CD4-positive, alpha-beta T cell treated with Interleukin-10 for 1 hour (primary cell): ENCODE results near the gene SPINDOC.
"Not testable (repeated sequence)": the region's sequence is repeated elsewhere in the genome, so short reads cannot be mapped to it uniquely, and the experiment has no call there.

Experiments
- DNase-seq: peaks from one replicate; pipeline ENCODE4 v3.0.0-alpha.2; 2020

SPINDOC gene, protein sequence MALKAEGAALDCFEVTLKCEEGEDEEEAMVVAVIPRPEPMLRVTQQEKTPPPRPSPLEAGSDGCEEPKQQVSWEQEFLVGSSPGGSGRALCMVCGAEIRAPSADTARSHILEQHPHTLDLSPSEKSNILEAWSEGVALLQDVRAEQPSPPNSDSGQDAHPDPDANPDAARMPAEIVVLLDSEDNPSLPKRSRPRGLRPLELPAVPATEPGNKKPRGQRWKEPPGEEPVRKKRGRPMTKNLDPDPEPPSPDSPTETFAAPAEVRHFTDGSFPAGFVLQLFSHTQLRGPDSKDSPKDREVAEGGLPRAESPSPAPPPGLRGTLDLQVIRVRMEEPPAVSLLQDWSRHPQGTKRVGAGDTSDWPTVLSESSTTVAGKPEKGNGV

DNA sequence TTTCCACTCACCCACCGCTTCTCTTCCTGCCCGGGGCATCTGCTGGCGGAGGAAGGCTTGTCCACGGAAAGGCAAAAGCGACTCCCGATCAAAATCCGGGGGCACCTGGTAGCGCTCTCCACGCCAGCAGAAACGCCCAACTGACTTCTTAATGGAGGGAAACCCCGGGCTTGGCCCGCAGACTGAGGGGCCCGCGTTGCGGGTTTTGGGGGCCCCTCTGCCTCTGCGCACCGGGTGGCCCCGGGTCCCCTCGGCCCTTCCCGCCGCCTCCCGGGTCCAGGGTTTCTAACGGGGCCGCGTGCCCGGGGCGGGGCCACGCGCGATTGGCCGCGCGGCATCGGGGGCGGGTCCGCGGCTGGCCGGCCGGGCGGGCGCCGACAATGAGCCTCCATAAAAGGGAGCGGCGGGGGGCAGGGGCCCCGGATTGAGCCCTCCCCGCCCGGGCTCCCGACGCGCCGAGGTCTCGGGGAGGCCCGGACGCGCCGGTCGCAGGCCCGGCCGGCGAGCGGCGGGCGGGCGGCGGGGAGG lies at the start of gene SPINDOC:
Gene SPINDOC, plus strand, starts transcription at position 422 of the 528 bp plus-strand sequence. CDS start 231 bp downstream, outside the sequence.
- peak; percentile 79 for DNase-seq

DNA sequence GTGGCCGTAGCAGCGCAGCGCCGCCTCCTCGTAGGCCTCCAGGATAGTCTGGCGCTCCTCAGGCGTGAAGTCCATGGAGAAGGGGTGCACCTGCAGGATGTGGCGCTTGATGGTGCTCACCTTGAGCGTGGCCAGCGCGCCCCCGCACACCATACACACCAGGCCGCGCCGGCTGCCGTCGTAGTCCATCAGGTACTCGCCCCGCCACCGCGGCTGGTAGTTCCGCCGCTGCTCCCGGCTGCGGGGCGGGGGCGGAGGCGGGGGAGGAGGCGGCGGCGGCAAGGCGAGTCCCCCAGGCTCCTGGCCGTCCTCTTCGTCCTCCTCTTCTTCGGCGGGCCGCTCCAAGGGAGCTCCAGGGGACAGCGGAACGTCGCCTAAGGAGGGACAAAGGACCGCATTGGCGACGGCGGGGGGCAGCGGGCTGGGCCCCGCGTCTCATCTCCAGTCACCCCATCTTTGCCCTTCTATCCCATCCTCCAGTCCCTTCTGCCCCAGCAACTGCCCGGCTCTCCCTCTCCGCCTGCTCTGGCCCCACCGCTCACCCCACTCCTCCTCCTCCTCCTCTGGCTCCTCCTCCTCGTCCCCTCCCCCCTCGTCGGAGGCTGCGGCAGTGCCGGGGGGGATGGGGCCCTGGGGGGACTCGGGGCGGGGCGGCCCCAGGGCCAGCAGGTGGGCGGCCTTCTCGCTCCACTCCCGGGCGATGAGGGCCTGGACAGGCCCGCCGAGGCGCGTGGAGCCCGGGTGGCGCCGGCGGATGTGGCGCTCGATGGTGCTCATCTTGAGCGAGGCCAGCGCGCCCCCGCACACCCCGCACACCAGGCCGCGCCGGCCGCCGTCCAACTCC lies 49.5 kb upstream of the SPINDOC start:
- DNase-seq = no peak

DNA sequence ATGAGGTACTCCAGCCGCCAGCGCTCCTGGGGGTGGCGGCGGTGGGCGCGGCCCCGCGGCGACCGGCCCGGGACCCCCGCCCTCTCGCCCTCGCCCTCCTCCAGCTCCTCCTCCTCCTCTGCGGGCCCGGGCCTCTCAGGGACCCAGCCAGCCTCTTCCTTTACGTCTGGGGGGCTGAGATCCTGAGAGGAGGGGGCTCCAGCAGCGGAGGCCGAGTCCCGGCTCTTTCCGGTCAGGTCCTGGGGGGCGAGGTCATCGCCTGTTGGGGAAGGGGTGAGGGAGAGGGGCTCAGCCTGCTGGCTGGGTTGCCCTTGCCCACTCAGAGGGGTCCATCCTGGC lies 48.9 kb upstream of the SPINDOC start:
- DNase-seq = no peak

DNA sequence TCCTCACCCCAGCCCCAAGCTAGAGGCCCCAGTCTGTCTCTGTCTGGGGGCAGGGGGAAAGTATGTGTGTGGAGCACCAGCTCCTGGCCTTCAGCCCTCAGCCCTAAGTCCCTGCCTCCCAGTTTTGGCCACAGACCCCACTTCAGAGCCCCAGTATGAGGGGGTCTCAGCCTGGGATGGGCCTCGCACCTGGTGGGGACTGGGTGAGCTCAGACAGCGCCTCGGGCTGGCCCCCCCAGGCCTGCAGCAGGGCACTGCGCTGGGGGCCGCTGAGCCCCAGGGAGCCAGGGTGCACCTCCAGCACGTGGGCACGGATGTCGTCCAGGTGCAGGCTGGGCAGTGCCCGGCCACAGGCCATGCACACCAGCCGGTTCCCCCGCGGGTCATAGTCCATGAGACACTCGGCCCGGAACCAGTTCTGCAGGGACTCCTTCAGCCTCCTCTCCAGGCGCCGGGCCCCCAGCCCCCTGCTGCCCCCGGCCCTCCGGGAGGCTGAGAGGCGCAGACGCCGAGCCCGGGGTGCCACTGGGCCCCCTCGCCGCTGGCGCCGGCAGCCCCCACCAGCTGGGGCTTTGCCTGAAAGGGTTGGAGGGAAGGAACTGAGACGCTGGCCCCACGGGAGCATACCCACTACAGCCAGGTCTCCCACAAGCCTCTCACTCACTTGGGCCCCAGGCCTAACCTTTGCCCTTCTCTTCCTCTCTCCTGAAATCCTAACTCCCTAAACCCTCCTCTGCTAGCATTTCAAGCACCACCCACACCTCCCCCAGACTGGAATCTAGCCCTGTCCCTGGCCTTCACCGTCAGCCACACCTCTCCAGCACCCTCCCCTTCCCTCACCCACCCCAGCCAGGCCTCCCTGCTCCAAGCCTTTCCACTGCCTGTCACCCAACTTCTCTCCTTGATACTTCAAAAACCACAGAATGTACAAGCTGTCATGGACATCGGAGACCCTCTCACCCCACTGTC lies 48.3 kb upstream of the SPINDOC start:
- no peak for DNase-seq

DNA sequence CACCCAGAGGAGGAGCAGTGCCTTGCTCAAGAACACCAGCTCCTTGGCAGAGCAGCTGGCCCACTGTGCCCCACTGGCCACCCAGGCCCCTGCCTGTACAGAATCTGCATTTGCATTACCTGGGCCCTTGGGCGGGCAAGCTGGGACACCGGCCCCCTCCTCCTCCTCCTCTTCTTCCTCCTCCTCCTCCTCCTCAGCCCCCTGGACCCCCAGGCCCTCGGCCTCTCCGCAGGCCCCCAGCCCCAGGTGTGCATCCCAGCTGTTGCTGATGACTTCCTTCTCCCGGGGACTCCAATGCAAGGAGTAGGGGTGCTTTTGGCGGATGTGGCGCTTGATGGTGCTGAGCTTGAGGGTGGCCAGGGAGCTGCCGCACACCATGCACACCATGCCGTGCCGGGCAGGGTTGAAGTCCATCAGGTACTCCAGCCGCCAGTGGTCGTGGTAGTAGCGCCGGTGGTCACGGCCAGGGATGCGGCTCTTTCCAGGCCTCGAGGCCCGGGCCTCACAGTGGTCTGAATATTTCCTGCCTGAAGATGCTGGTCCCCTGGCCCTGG lies 47.5 kb upstream of the SPINDOC start:
- no peak for DNase-seq

DNA sequence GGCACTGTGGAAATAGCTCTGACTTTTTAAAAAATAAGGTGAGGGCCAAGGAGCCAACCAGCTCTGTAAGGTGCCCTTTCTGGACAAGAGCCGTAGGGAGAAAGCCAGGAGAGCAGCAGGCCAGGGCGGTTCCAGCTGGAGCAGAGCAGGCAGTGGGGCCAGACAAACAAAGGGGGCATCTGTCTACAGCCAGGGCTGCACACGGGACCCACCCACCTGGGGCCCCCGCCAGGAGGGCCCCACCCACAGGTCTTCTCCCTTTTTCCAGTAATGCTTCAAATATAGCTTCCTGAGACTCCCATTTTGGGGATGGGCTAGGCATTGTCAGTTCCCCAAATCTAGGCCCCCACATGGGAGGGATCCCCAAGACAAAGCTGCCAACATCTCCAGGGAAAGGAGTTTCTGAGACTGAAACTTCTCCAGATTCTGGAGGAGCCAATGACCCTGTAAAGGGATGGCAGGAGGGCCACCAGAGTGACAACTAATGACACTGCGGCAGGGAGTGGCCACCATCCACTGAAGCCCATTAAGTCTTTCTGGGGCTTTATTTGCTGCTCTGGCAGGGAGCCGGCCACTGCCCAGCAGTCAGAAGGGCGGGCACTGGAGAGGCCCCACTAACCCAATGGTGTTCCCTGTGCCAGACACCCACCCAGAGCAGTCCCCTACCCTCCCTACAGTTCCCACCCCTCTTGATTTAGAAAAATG lies 46.6 kb upstream of the SPINDOC start:
- no peak for DNase-seq

DNA sequence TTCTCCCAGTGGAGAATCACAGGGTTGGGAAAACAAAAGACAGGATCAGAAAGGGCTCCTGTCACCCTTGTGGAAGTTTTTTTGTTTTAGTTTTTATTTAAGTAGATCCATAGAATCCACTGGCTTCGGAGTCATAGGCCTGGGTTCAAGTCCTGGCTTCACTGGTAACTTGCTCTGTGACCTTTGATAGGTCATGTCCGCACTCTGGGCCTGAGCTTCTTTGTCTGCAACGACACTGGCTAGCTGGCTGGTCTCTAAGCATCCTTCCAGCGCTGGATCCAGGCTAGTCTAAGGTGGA lies 46.0 kb upstream of the SPINDOC start:
- no peak for DNase-seq

DNA sequence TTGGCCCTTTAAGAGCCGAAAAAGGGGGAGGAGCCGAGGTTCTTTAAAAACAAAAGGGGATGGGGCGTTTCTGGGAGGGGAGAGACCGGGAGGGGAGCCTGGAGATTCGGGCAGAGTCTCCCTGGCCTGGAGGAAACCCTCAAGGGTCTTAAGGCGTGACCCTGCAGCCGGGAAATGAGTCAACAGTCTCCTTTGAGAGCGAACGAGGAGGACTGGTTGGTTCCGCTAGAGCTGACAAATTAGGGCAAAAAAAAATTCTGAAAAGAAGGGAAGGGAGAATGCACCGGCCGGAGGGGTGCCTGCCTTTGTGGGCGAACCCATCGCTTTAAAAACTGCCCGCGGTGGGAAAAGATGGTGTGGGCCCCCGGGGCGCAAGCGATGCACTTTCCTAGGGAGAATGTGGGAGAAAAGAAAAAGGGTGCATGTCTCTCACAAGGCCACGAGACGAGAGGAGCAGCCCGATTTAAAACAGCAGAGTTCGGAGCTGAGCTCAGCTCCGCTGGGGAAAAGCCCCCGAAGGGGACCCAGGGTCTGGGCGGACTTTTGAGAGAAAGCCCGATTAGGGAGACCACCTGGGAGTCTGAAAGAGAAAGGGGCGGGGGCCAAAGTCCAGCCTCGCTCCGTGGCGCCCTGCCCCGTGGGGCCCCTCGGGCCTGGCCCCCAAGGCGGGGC lies 45.6 kb upstream of the SPINDOC start:
- peak; percentile 55 for DNase-seq

DNA sequence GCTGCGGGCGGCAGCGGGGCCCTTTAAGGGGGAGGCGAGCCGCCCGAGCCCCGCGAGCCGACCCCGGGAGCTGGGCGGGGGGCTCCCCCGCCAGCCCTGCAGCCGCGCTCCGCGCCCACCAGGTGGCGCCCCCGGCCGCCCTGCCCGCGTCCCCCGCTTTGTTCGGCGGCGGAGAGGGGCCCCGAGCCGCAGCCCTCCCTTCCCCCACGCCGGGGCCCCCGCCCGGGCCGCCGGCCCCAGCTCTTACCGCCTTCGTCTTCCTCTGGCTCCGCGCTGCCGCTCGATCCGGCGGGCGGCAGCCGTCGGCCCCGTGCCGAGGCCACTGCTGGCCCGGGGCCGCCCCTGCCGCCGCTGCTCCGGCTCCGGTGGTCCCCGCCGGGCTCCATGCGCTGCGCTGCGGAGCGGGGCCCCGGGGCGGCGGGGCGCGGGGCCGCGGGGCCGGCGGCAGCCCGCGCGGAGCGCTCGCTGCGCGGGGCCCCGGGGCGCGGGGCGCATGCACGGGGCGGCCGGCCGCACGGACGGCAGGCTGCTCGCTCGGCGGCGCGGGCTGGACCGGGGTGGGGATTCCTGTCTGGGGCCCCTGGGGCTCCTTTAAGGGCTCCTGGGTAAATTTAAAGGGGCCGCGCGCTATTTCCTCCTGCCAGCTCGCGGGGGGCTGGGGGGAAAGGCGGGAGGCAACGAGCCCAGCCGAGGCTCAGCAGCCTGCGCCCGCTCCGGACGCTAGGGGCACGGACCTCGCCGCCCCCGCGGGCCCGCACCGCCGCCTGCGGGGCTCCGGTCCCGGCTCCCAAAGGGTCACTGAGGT lies 44.8 kb upstream of the SPINDOC start, which contains the start of gene ZFTA:
Gene ZFTA, minus strand, starts transcription at position 539 of the 805 bp plus-strand sequence. Its CDS starts 153 bp downstream, at position 386.
- peak; percentile 67 for DNase-seq

DNA sequence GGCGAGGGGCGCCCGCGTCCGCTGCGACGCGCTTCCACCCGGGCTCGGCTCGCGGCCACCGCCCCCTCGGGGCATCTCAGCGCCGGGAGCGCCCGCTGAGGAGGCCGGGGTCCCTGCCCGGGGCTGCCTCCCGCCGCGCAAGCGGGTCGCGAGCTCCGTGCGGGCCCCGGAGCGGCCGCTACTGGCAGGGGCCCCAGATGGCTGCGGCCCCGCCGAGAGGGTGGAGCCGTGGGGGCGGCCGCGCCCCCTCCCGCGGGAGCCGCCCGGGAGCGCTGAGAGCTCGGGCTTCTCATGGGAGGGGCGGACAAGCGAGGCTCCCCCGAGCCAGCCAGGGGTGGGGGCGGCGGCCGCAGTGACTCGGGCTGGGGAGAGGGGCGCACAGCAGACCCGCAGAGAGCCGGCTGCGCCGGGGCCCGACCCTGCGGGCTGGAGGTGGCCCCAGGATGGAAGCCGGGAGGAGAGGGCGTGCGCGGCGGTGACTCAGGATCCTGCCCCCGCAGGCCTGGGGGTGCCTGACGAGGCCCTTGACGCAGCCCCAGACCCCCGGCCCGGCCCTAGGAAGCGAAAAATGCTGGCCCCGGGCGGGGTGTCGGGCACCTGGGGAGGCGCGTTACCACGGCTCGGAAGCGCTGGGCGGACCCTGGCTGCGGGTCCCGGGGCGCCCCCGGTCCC lies 44.1 kb upstream of the SPINDOC start:
- DNase-seq = peak; percentile 33

DNA sequence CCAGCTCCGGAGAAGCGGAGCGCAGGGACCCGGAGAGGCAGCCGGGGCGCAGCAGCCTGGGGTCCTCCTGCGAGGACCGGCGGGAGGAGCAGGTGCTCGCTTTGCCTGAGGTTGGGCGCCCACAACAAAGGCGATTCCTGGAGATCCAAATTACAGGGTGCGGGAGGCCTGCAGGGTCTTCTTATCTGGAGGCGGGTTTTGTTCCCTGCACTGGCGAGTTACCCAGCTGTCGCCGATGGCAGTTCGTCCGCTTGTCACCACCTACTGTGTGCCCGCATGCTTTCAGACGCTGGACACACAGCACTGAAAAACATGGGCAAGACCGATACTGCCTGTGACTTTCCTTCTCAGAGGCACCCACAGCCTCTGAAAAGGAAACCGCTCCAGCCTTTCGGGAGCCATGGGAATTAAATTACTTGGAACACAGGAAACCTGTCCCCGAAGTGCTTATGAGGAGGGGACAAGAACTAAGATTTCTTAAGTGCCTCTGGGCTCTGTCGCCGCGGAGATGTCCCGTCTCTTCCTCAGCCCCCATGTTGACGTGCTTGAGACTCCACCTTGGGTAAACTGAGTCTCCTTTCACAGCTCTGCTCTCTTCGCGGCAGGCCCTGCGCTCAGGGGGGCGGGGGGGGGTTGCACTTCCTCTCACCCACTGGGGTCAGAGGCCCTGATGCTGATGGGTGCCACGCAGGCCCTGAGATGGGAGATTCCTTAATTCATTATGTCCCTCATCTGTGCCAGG lies 43.4 kb upstream of the SPINDOC start:
- no peak for DNase-seq

DNA sequence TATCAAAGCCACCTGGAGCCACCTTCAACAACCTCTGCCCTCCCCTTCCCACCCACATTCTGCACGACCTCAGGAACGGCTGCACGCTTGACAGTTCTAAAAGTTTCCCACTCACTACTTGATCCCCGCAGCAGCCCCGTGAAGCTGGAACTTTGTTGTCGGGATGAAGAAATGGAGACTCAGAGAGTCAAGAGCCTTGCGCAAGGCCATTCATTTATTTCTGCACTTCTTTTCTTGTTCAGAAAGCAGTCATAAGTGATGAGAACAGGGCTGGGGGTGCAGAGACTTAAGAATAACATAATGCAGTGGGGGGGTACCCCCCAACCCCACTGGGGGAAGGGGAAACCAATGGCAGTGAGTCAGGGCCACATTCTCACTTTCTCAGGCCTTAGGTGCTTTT lies 42.5 kb upstream of the SPINDOC start:
- DNase-seq = no peak

DNA sequence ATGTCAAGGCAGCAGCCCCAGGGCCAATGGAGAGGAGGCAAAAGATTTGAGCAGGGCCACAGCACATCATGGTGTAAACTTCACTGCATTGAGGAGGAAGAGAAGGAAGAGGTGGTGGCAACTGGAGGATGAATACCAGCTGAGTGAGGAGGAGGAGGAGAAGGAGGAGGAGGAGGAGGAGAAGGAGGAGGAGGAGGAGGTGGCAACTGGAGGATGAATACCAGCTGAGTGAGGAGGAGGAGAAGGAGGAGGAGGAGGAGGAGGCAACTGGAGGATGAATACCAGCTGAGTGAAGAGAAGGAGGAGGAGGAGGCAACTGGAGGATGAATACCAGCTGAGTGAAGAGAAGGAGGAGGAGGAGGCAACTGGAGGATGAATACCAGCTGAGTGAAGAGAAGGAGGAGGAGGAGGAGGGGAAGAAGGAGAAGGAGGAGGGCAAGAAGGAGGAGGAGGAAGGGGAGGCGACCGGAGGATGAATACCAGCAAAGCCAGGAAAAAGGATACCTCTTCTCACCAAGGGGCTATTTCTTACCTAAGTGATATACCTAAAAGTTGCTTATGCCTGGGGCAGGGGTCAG lies 41.4 kb upstream of the SPINDOC start:
- not testable (repeated sequence) for DNase-seq

DNA sequence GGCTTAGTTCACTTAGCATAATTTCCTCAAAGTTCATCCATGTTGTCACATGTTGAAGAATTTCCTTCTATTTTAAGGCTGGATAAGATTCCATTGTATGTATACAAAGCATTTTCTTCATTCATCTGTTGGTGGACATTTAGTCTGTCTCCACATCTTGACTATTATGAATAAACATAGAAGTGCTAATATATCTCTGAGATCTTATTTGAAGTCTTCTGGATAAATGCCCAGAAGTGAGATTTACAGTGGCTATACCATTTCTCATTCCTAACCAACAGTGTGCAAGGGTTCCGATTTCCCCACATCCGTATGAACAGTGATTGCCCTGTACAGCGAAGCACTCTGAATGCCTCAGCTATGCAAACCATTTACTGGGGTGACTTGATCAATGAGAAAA lies 38.1 kb upstream of the SPINDOC start:
- DNase-seq = no peak

DNA sequence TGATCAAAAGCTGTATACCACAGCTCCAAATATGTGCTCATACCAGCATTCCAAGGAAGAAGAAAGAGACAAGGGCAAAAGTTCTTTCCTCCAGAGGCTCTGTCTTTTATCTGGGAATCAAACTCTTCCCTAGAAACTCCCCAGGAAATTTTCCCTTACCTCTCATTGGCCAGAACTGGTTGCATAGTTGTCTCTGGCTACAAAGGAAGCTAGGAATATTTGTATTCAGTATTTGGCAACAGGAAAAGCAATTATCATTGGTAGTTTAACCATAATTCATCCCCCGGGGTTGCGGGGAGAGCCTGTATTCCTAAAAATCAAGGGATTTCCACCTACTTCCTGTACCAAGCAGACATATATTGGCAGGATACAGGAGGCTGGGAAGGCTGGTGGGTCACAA lies 34.2 kb upstream of the SPINDOC start:
- DNase-seq = no peak

DNA sequence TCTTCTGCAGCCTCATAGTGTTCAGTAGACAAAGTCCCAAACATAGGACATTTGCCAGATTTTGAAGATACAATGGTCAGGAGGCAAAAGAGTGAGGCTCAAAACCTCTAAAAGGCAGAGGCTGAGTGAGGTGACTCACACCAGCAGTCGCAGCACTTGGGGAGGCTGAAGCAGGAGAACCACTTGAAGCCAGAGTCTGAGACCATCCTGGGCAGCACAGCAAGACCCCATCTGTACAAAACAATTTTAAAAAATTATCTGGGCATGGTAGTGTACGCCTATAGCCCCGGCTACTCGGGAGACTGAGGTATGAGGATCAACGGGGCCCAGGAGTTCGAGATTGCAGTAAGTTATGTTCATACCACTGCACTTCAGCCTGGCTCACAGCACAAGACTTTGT lies 30.5 kb upstream of the SPINDOC start:
- no peak for DNase-seq

DNA sequence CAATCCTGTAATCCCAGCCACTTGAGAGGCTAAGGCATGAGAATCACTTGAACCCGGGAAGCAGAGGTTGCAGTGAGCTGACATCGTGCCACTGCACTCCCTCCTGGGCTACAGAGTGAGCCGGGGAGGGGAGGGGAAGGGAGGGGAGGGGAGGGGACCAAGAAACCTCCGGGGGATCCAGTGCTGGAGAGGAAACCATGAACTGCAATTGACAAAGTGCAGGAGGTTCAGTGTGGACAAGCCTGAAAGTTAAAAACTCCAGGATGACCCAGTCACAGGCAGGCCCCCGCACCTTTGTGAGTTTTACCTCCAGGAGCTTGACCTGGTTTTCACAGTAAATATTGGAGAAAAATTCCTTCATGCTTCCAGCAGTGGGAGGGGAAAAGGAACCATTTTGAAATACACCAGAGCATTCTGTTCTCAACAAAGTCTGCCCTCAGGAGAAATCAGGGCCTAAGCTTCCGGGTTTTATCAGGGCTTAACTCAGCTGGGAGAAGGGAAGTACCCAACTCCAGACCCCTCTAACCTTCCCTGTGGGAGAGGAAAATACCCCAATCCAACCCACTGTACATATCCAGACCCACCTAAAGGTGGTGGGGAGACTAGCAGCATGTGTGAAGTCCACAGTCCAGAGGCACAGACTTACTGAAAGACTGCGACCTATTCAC lies 29.2 kb upstream of the SPINDOC start:
- no peak for DNase-seq

DNA sequence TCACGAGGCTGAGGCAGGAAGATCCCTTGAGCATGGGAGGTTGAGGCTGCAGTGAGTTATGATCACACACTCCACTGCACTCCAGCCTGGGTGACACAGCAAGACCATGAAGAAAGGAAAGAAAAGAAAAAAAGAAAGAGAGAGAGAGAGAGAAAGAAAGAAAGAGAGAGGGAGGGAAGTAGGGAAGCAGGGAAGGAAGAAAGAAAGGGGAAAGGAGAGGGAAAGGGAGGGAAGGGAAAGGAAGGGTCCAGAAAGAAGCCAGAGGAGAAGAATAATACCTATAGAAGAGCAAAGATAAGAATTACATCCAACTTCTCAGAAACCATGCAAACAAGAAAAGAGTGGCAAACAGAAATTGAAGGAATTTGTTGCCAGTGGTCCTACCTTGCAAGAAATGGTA lies 27.4 kb upstream of the SPINDOC start:
- no peak for DNase-seq
